Stomach (tissue), 9 donors: ENCODE data around the gene SRPRB. TPM values are rescaled to one million over a fixed set of nuclear protein-coding genes. Genes with fewer than 3 reads are reported as not detected.

ENCODE experiments used
- DNase-seq, 2 donors: peaks; one replicate each; pipeline versions ENCODE4 v3.0.0 to v3.0.0-alpha.2; 2013 to 2019
- H3K27ac ChIP-seq, 5 donors: fragments of 200-600 bp in 4 of 5; sonication (generic) in 4 of 5; one replicate each; pipeline ENCODE4 v1.5.1; 2013 to 2019; ENCODE audit warnings: mild to moderate bottlenecking in 1 of 5, moderate library complexity in 1 of 5
- H3K27me3 ChIP-seq, 3 donors: fragments of 200-600 bp; sonication (generic); one replicate each; pipeline ENCODE4 v1.5.1; 2017 to 2019; ENCODE audit warnings: mixed run types in 1 of 3
- H3K36me3 ChIP-seq, 4 donors: fragments of 200-600 bp; sonication (generic); 1 replicate in 3 of 4; 2 replicates in 1 of 4; pipeline ENCODE4 v1.5.1; 2016 to 2019
- H3K4me1 ChIP-seq, 4 donors: fragments of 200-600 bp; sonication (generic); one replicate each; pipeline ENCODE4 v1.5.1; 2016 to 2019
- H3K4me3 ChIP-seq, 4 donors: fragments of 200-600 bp; sonication (generic) in 3 of 4; one replicate each; pipeline ENCODE4 v1.5.1; 2016 to 2019; ENCODE audit warnings: mild to moderate bottlenecking in 1 of 4
- H3K9me3 ChIP-seq, 4 donors: fragments of 200-600 bp; sonication (generic); one replicate each; pipeline ENCODE4 v1.5.1; 2016 to 2019
- CTCF ChIP-seq, 7 experiments: fragments of 450-650 bp in 4 of 7; fragments of 200-600 bp in 3 of 7; sonication (generic) in 3 of 7; IDR thresholded peaks; one replicate each; pipeline ENCODE4 v1.5.1; 2016 to 2019; ENCODE audit warnings: antibody characterized with exemption in 7 of 7, control low read depth in 2 of 7, mild to moderate bottlenecking in 1 of 7
- EP300 ChIP-seq: sonication (generic); formaldehyde crosslinking; IDR thresholded peaks from one replicate; pipeline ENCODE4 v1.6.1; 2017; ENCODE audit warnings: antibody characterized with exemption
- POLR2A ChIP-seq, 4 donors: fragments of 450-650 bp; IDR thresholded peaks; one replicate each; pipeline ENCODE4 v1.6.1; 2016; ENCODE audit warnings: antibody characterized with exemption in 4 of 4, control low read depth in 2 of 4, mild to moderate bottlenecking in 1 of 4, moderate library complexity in 1 of 4
- POLR2AphosphoS5 ChIP-seq, 3 donors: sonication (generic); formaldehyde crosslinking; IDR thresholded peaks; one replicate each; pipeline ENCODE4 v1.6.1; 2016; ENCODE audit warnings: antibody characterized with exemption in 3 of 3
- WGBS, 5 donors: extraction: QIAGEN DNeasy Blood & Tissue Kit in 3 of 5; methylation state at CpG; one replicate each; pipeline versions ENCODE4 v1.1.5 to v1.1.7; 2013 to 2018; 5-methylcytosine and 5-hydroxymethylcytosine counted together
- intact Hi-C: fragments of 100-400 bp; cut with DNase I; formaldehyde crosslinking; loops from one replicate; pipeline ENCODE4 v1.15.1; 2023; ENCODE audit warnings: low total_unique reads
- polyA plus RNA-seq, 3 donors: library from polyadenylated mRNA; stranded (reverse); fragments of 200-250 nt; gene quantifications; one replicate each; pipeline ENCODE4 v1.2.3, GENCODE V29; 2013
- total RNA-seq, 5 donors: library from RNA; depleted of rRNA; stranded (reverse); fragments of >200 nt; gene quantifications; one replicate each; pipeline versions ENCODE4 v1.1.0 to v1.2.3, GENCODE V29; 2014 to 2016
- donor health status: healthy with polysubstance abuse.
- donor health status: Bipolar disorder and iron deficiency.
- donor health status: healthy.

The SRPRB gene
- total and polyA plus RNA-seq, 8 donors, result 5.3 to 54.9 (median 18.2) TPM

- intact Hi-C loops, result no loop called here
- no peak for DNase-seq
- H3K4me3 ChIP-seq, result no peak overlapping the region
- TF ChIP-seq CTCF (IDR thresholded peaks at IDR 0.05), result no peak
- no peak for TF ChIP-seq POLR2AphosphoS5 (IDR thresholded peaks at IDR 0.05)
- TF ChIP-seq POLR2A (IDR thresholded peaks at IDR 0.05), result no peak
- TF ChIP-seq EP300, result no peak
- no peaks in the 10 kb centered on the region for H3K4me1 ChIP-seq
- H3K27me3 ChIP-seq, result no peaks in the 10 kb centered on the region
- 74 to 85% (median 79%) methylated on average over 12 of the region's 12 CpGs for WGBS, 5 donors
- H3K36me3 ChIP-seq, result peaks cover 0 to 29% (median 11%) of the 10 kb centered on the region in 4 donors
- no peaks in the 10 kb centered on the region for H3K9me3 ChIP-seq
- no peak overlapping the region for H3K27ac ChIP-seq
Observed at GRCh38 chr3:133838916-133839800, 33.5 kb downstream of the SRPRB start.

GRCh38 chr3:133840055-133840737 lies 34.6 kb downstream of the SRPRB start:
- no peak overlapping the region for H3K4me3 ChIP-seq
- intact Hi-C loops, result no loop called here
- TF ChIP-seq CTCF (IDR thresholded peaks at IDR 0.05) (no peak), POLR2A (IDR thresholded peaks at IDR 0.05) (no peak), EP300 (no peak), POLR2AphosphoS5 (IDR thresholded peaks at IDR 0.05) (no peak)
- H3K27ac ChIP-seq, result no peak overlapping the region
- H3K9me3 ChIP-seq, result no peaks in the 10 kb centered on the region
- H3K36me3 ChIP-seq, result peaks cover 0 to 29% (median 11%) of the 10 kb centered on the region in 4 donors
- no peaks in the 10 kb centered on the region for H3K4me1 ChIP-seq
- DNase-seq, result no peak
- H3K27me3 ChIP-seq, result no peaks in the 10 kb centered on the region
- 88 to 94% (median 91%) methylated on average over 6 to 9 of the region's 9 CpGs for WGBS, 5 donors

- Histone ChIP-seq H3K4me3 (no peak overlapping the region), H3K27me3 (no peaks in the 10 kb centered on the region), H3K9me3 (no peaks in the 10 kb centered on the region), H3K36me3 (peaks cover 0 to 29% (median 11%) of the 10 kb centered on the region in 4 donors), H3K4me1 (no peaks in the 10 kb centered on the region), H3K27ac (no peak overlapping the region)
- no peak for DNase-seq
- WGBS, 5 donors, result 81 to 91% (median 89%) methylated on average over 3 to 6 of the region's 6 CpGs; no CpG with 5 or more reads in 1 of the 5 donors
- no peak for TF ChIP-seq POLR2A (IDR thresholded peaks at IDR 0.05)
- TF ChIP-seq EP300, result no peak
- TF ChIP-seq CTCF (IDR thresholded peaks at IDR 0.05), result no peak
- TF ChIP-seq POLR2AphosphoS5 (IDR thresholded peaks at IDR 0.05), result no peak
- intact Hi-C loops, result no loop called here
Observed at GRCh38 chr3:133840767-133841166, 35.2 kb downstream of the SRPRB start.

GRCh38 chr3:133841196-133841595 lies 35.6 kb downstream of the SRPRB start:
- Histone ChIP-seq H3K4me3 (no peak overlapping the region), H3K36me3 (peaks cover 0 to 29% (median 11%) of the 10 kb centered on the region in 4 donors), H3K27me3 (no peaks in the 10 kb centered on the region), H3K4me1 (no peaks in the 10 kb centered on the region), H3K27ac (no peak overlapping the region), H3K9me3 (no peaks in the 10 kb centered on the region)
- no peak for DNase-seq
- intact Hi-C loops, result no loop called here
- WGBS, 5 donors, result 94 to 100% (median 96%) methylated on average over 3 to 8 of the region's 8 CpGs
- TF ChIP-seq POLR2AphosphoS5 (IDR thresholded peaks at IDR 0.05), result no peak
- TF ChIP-seq EP300, result no peak
- no peak for TF ChIP-seq CTCF (IDR thresholded peaks at IDR 0.05)
- no peak for TF ChIP-seq POLR2A (IDR thresholded peaks at IDR 0.05)
